ENCODE measurements around the gene ALDH7A1.

DNA sequence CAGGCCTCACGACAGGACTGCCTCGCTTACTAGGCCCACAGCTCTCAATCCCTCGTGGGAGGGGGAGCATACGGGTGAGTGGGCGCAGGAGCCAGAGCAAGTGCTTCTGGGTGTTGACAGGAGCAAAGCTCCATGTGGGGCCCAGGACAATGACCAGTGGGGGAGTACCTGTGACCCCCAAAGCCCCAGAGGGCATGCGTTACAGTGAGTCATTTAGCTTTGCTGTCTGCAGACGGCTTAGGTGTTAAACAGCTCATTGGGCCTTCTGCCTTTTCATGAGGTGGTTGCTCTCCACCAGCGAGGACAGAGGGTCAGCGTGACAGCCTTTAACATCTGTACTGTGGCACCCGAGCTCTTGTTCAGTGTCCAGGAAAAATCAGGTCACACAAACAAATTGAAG, 93.6 kb downstream of the ALDH7A1 start:
- TF ChIP-seq, protein P1, sequence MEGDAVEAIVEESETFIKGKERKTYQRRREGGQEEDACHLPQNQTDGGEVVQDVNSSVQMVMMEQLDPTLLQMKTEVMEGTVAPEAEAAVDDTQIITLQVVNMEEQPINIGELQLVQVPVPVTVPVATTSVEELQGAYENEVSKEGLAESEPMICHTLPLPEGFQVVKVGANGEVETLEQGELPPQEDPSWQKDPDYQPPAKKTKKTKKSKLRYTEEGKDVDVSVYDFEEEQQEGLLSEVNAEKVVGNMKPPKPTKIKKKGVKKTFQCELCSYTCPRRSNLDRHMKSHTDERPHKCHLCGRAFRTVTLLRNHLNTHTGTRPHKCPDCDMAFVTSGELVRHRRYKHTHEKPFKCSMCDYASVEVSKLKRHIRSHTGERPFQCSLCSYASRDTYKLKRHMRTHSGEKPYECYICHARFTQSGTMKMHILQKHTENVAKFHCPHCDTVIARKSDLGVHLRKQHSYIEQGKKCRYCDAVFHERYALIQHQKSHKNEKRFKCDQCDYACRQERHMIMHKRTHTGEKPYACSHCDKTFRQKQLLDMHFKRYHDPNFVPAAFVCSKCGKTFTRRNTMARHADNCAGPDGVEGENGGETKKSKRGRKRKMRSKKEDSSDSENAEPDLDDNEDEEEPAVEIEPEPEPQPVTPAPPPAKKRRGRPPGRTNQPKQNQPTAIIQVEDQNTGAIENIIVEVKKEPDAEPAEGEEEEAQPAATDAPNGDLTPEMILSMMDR (IDR thresholded peaks at IDR 0.05; ENCODE audit: low read depth, low read length, poor library complexity, severe bottlenecking), result no peak
- no peak for TF ChIP-seq EZH2phosphoT487 (IDR thresholded peaks at IDR 0.05; ENCODE audit: borderline replicate concordance, low read length)
